ENCODE results near the gene TMEM11. TPM values are rescaled to one million over a fixed set of nuclear protein-coding genes. Genes with fewer than 3 reads are reported as not detected.

The TMEM11 gene
- total RNA-seq, 2 donors from 2014 or later = 28.6 to 44.8 TPM

- TF ChIP-seq CTCF (IDR thresholded peaks at IDR 0.05) = no peak
- DNase-seq = no peak
These were observed 29.7 kb upstream of the TMEM11 start for GRCh38 chr17:21243516-21244303.

DNA sequence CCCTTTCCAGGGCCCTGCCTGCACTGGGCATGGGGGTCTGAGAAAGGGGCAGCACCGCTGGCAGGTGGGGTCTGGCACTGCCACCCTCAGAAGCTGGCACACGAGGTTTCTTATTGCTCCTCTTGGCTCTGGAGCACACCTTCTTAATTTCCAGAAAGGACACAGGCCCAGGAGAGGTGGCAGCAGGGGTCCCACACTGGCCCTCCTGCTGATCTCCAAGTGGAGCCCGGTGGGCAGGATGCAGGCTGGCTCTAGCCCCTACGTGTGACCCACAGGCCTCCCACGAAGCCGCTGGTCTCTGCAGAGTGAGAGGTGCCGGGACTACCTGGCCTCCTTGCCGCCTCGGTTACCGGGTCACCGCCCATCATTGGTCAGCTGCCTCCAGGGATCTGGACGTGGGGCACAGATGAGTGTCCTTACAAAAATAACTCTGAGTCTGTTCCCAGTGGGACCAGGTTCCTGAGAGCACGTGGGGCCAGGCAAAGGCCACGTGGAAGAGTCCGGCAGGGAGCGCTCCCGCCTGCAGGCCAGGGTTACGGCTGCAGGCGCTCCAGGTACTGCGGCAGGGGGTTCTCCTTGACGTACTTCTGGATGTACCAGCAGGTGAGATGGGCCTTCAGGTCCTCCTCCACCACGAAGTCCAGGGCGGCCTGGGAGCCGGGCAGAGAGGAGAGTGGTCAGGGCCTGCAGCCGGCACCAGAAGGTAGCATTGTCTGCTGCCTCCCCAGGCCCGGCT is 29.0 kb upstream of the TMEM11 start:
- no peaks in the 10 kb centered on the region for H3K4me1 ChIP-seq
- no peaks in the 10 kb centered on the region for H3K27me3 ChIP-seq
- no peak overlapping the region for H3K27ac ChIP-seq
- H3K4me3 ChIP-seq = no peak overlapping the region
- intact Hi-C loops (cut with DNase I) = no loop called here
- TF ChIP-seq CTCF (IDR thresholded peaks at IDR 0.05) = no peak
- H3K9ac ChIP-seq (ENCODE audit: low read depth in 2 of 2, low read length in 2 of 2) = no peak overlapping the region
- no peaks in the 10 kb centered on the region for H3K9me3 ChIP-seq
- DNase-seq = no peak
- no peaks in the 10 kb centered on the region for H3K36me3 ChIP-seq

More at GRCh38 chr17:21243516-21244303, 29.7 kb upstream of the TMEM11 start:
- intact Hi-C loops (cut with DNase I) = no loop called here
- Histone ChIP-seq H3K9ac (ENCODE audit: low read depth in 2 of 2, low read length in 2 of 2) (no peak overlapping the region), H3K27me3 (no peaks in the 10 kb centered on the region), H3K27ac (no peak overlapping the region), H3K4me1 (no peaks in the 10 kb centered on the region), H3K4me3 (no peak overlapping the region), H3K36me3 (no peaks in the 10 kb centered on the region), H3K9me3 (no peaks in the 10 kb centered on the region)

DNA sequence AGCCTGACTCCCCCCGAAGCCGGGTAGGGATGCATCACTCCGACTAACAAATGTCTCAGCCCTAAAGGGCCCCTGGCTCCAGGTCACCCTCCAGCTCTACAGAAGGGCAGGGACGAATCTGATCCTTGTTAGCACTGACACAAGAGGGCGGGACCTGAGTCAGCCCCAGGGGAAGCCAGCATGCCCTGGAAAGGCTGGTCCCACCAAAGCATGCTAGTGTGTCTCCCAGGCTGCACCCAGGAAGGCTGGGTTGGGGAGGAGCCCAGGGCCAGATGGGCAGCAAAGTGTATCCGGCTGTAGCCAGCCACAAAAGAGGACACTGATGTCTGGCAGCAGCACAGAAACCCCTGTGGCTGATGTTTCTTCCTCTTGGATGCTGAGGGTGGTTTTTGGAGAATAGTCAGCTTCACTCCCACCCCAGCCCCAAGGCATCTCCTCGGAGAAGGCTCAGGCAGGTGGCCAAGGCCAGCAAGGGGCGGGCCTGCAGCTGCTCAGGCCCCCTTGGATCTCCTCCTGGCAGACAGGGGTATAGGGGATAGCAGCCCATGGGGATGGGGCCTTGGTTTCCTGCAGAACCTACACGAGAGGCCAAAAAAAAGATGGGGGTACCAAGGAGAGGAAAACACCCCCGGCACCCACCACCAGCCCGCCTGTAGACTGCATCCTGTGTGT is 28.2 kb upstream of the TMEM11 start:
- no peaks in the 10 kb centered on the region for H3K4me1 ChIP-seq
- DNase-seq = no peak
- intact Hi-C loops (cut with DNase I) = no loop called here
- no peak overlapping the region for H3K4me3 ChIP-seq
- no peak overlapping the region for H3K9ac ChIP-seq (ENCODE audit: low read depth in 2 of 2, low read length in 2 of 2)
- no peaks in the 10 kb centered on the region for H3K9me3 ChIP-seq
- no peaks in the 10 kb centered on the region for H3K36me3 ChIP-seq
- H3K27me3 ChIP-seq = no peaks in the 10 kb centered on the region
- no peak for TF ChIP-seq CTCF (IDR thresholded peaks at IDR 0.05)
- no peak overlapping the region for H3K27ac ChIP-seq

- intact Hi-C loops (cut with DNase I) = no loop called here
- no peaks in the 10 kb centered on the region for H3K4me1 ChIP-seq
- DNase-seq = no peak
- H3K36me3 ChIP-seq = no peaks in the 10 kb centered on the region
- no peak overlapping the region for H3K4me3 ChIP-seq
- TF ChIP-seq CTCF (IDR thresholded peaks at IDR 0.05) = no peak
- H3K9ac ChIP-seq (ENCODE audit: low read depth in 2 of 2, low read length in 2 of 2) = no peak overlapping the region
- no peaks in the 10 kb centered on the region for H3K9me3 ChIP-seq
- no peaks in the 10 kb centered on the region for H3K27me3 ChIP-seq
- H3K27ac ChIP-seq = no peak overlapping the region
These were observed 27.6 kb upstream of the TMEM11 start for GRCh38 chr17:21241564-21241963.

GRCh38 chr17:21240369-21241055 is 26.6 kb upstream of the TMEM11 start:
- Histone ChIP-seq H3K27ac (no peak overlapping the region), H3K4me3 (no peak overlapping the region), H3K36me3 (no peaks in the 10 kb centered on the region), H3K4me1 (no peaks in the 10 kb centered on the region), H3K9me3 (no peaks in the 10 kb centered on the region), H3K27me3 (no peaks in the 10 kb centered on the region), H3K9ac (ENCODE audit: low read depth in 2 of 2, low read length in 2 of 2) (no peak overlapping the region)
- intact Hi-C loops (cut with DNase I) = no loop called here
- no peak for DNase-seq
- no peak for TF ChIP-seq CTCF (IDR thresholded peaks at IDR 0.05)
